ENCODE data around the gene TRMO. TPM values are rescaled to one million over a fixed set of nuclear protein-coding genes. Genes with fewer than 3 reads are reported as not detected.

Gene TRMO
- total and polyA plus RNA-seq, 2 of the 8 experiments (the other 6 are each of a cell fraction or from before 2014, with no cell fraction given), result 4.6 to 5.6 TPM

DNA sequence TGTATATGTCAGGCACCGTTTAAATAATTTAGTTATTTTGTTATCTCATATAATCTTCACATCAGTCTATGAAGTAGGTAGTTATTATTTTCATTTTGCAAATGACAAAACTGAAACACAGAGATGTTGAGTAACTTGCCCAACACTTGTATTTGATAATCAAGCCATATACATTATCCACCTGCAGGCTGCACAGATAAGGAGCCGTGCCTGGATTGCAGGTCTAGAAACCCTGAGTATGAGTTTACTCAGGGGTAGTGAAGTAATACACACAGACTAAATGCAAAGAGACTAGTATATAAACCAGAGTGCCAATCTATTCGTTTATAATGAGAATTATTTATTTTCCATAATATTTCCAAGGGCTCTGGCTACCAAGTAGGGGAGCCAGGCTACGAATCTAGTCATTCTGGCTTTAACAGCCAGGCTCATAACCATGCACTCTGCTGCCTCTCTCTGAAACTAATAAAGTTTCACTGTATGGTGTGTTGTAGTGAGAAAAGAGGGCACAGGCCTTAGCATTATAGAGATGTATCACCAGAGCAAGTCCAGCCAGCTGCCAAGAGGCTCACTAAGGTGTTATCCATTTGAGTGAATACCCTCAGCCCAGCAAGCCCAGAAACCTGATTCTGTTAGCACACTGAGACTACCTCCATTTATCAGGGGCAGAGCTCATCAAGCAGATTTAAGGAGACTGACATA lies 11.1 kb upstream of the TRMO start (continued):
- TF ChIP-seq, protein P1, sequence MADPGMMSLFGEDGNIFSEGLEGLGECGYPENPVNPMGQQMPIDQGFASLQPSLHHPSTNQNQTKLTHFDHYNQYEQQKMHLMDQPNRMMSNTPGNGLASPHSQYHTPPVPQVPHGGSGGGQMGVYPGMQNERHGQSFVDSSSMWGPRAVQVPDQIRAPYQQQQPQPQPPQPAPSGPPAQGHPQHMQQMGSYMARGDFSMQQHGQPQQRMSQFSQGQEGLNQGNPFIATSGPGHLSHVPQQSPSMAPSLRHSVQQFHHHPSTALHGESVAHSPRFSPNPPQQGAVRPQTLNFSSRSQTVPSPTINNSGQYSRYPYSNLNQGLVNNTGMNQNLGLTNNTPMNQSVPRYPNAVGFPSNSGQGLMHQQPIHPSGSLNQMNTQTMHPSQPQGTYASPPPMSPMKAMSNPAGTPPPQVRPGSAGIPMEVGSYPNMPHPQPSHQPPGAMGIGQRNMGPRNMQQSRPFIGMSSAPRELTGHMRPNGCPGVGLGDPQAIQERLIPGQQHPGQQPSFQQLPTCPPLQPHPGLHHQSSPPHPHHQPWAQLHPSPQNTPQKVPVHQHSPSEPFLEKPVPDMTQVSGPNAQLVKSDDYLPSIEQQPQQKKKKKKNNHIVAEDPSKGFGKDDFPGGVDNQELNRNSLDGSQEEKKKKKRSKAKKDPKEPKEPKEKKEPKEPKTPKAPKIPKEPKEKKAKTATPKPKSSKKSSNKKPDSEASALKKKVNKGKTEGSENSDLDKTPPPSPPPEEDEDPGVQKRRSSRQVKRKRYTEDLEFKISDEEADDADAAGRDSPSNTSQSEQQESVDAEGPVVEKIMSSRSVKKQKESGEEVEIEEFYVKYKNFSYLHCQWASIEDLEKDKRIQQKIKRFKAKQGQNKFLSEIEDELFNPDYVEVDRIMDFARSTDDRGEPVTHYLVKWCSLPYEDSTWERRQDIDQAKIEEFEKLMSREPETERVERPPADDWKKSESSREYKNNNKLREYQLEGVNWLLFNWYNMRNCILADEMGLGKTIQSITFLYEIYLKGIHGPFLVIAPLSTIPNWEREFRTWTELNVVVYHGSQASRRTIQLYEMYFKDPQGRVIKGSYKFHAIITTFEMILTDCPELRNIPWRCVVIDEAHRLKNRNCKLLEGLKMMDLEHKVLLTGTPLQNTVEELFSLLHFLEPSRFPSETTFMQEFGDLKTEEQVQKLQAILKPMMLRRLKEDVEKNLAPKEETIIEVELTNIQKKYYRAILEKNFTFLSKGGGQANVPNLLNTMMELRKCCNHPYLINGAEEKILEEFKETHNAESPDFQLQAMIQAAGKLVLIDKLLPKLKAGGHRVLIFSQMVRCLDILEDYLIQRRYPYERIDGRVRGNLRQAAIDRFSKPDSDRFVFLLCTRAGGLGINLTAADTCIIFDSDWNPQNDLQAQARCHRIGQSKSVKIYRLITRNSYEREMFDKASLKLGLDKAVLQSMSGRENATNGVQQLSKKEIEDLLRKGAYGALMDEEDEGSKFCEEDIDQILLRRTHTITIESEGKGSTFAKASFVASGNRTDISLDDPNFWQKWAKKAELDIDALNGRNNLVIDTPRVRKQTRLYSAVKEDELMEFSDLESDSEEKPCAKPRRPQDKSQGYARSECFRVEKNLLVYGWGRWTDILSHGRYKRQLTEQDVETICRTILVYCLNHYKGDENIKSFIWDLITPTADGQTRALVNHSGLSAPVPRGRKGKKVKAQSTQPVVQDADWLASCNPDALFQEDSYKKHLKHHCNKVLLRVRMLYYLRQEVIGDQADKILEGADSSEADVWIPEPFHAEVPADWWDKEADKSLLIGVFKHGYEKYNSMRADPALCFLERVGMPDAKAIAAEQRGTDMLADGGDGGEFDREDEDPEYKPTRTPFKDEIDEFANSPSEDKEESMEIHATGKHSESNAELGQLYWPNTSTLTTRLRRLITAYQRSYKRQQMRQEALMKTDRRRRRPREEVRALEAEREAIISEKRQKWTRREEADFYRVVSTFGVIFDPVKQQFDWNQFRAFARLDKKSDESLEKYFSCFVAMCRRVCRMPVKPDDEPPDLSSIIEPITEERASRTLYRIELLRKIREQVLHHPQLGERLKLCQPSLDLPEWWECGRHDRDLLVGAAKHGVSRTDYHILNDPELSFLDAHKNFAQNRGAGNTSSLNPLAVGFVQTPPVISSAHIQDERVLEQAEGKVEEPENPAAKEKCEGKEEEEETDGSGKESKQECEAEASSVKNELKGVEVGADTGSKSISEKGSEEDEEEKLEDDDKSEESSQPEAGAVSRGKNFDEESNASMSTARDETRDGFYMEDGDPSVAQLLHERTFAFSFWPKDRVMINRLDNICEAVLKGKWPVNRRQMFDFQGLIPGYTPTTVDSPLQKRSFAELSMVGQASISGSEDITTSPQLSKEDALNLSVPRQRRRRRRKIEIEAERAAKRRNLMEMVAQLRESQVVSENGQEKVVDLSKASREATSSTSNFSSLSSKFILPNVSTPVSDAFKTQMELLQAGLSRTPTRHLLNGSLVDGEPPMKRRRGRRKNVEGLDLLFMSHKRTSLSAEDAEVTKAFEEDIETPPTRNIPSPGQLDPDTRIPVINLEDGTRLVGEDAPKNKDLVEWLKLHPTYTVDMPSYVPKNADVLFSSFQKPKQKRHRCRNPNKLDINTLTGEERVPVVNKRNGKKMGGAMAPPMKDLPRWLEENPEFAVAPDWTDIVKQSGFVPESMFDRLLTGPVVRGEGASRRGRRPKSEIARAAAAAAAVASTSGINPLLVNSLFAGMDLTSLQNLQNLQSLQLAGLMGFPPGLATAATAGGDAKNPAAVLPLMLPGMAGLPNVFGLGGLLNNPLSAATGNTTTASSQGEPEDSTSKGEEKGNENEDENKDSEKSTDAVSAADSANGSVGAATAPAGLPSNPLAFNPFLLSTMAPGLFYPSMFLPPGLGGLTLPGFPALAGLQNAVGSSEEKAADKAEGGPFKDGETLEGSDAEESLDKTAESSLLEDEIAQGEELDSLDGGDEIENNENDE (IDR thresholded peaks at IDR 0.05; ENCODE audit: insufficient replicate concordance, low read length), result no peak
- TF ChIP-seq JUN (IDR thresholded peaks at IDR 0.05; ENCODE audit: low read depth, low read length), result no peak
- TF ChIP-seq, protein P2, sequence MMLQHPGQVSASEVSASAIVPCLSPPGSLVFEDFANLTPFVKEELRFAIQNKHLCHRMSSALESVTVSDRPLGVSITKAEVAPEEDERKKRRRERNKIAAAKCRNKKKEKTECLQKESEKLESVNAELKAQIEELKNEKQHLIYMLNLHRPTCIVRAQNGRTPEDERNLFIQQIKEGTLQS (IDR thresholded peaks at IDR 0.05; ENCODE audit: insufficient read depth, low read depth, low read length), result no peak
- no peak for TF ChIP-seq CTBP2 (IDR thresholded peaks at IDR 0.05; ENCODE audit: borderline replicate concordance, insufficient read depth, insufficient read length, low read length)

All from H1 (cell line).